IMR-90 (cell line): ENCODE measurements around the gene ADAMTSL1. TPM values are rescaled to one million over a fixed set of nuclear protein-coding genes. Genes with fewer than 3 reads are reported as not detected.

Experiments used
- ATAC-seq: fragments of 200-7000 bp; cut with Tn5 transposase; 2 replicates; pipeline ENCODE4 v1.9.1; 2020; ENCODE audit warnings: low read depth, mild to moderate bottlenecking, moderate library complexity
- BruUV-seq: library from RNA; stranded (reverse); fragments of 400-500 nt; replicated peaks from 2 replicates; lab custom pipeline; 2021; lab: Mats Ljungman, UMichigan
- CTCF ChIA-PET: fragments of 300-600 bp; formaldehyde crosslinking; extraction: SDS; loops from one replicate; lab custom pipeline; 2021; ENCODE audit warnings: antibody characterized with exemption; lab: Yijun Ruan, JAX
- POLR2A ChIA-PET: fragments of 300-600 bp; sonication (Branson Sonifier 250); formaldehyde crosslinking; loops from one replicate; lab custom pipeline; 2022; ENCODE audit warnings: antibody characterized with exemption; ENCODE audit not compliant: unreplicated experiment; lab: Charles Lee
- DNase-seq: peaks from one replicate; pipeline ENCODE4 v3.0.0; 2013
- H2AFZ ChIP-seq: replicated peaks from 2 replicates; pipeline ENCODE3; 2013; ENCODE audit warnings: low read length, mild to moderate bottlenecking; ENCODE audit not compliant: poor library complexity
- H2AK5ac ChIP-seq: 2 replicates; pipeline ENCODE4 v1.6.1; 2013; ENCODE audit warnings: low read depth, low read length, inconsistent platforms
- H2AK9ac ChIP-seq: replicated peaks from 2 replicates; pipeline ENCODE3; 2013; ENCODE audit warnings: mild to moderate bottlenecking, low read depth, low read length, moderate library complexity; ENCODE audit not compliant: poor library complexity
- H2BK120ac ChIP-seq: 2 replicates; pipeline ENCODE4 v1.6.1; 2013; ENCODE audit warnings: low read depth, low read length, inconsistent platforms
- H2BK15ac ChIP-seq: 3 replicates; pipeline ENCODE4 v1.6.1; 2013; ENCODE audit warnings: low read depth, low read length, inconsistent platforms
- H2BK20ac ChIP-seq: 2 replicates; pipeline ENCODE4 v1.6.1; 2013; ENCODE audit warnings: low read depth, mild to moderate bottlenecking, inconsistent platforms, low read length, moderate library complexity
- H2BK5ac ChIP-seq: 2 replicates; pipeline ENCODE4 v1.6.1; 2013; ENCODE audit warnings: mild to moderate bottlenecking, low read depth, low read length, inconsistent platforms; ENCODE audit not compliant: poor library complexity, severe bottlenecking
- H3K14ac ChIP-seq: replicated peaks from 2 replicates; pipeline ENCODE4 v1.6.1; 2013; ENCODE audit warnings: low read depth, low read length, inconsistent platforms
- H3K18ac ChIP-seq: 2 replicates; pipeline ENCODE4 v1.6.1; 2013; ENCODE audit warnings: low read depth, low read length, control low read depth
- H3K23ac ChIP-seq: 2 replicates; pipeline ENCODE4 v1.6.1; 2013; ENCODE audit warnings: low read depth, low read length, inconsistent platforms
- H3K27ac ChIP-seq: 2 replicates; pipeline ENCODE4 v1.5.1; 2013; ENCODE audit warnings: mild to moderate bottlenecking, control low read depth, low read length; ENCODE audit not compliant: insufficient read depth
- H3K27me3 ChIP-seq: 2 replicates; pipeline ENCODE4 v1.6.1; 2013; ENCODE audit warnings: low read length; ENCODE audit not compliant: control insufficient read depth, insufficient read depth
- H3K36me3 ChIP-seq: 2 replicates; pipeline ENCODE4 v1.6.1; 2013; ENCODE audit warnings: low read length, mixed read lengths; ENCODE audit not compliant: control insufficient read depth, insufficient read depth
- H3K4ac ChIP-seq: 2 replicates; pipeline ENCODE4 v1.6.1; 2013; ENCODE audit warnings: low read depth, low read length, inconsistent platforms
- H3K4me1 ChIP-seq: 2 replicates; pipeline ENCODE4 v1.6.1; 2013; ENCODE audit warnings: low read length, mixed read lengths; ENCODE audit not compliant: control insufficient read depth, insufficient read depth
- H3K4me2 ChIP-seq: 2 replicates; pipeline ENCODE4 v1.6.1; 2013; ENCODE audit warnings: low read depth, mild to moderate bottlenecking, control low read depth, low read length, moderate library complexity
- H3K4me3 ChIP-seq: 2 replicates; pipeline ENCODE4 v1.5.1; 2013; ENCODE audit warnings: low read depth, mild to moderate bottlenecking, control low read depth, low read length, moderate library complexity; ENCODE audit not compliant: insufficient read depth
- H3K56ac ChIP-seq: 2 replicates; pipeline ENCODE4 v1.6.1; 2013; ENCODE audit warnings: low read length, inconsistent platforms; ENCODE audit not compliant: insufficient read depth; ENCODE audit errors: extremely low read depth
- H3K79me1 ChIP-seq, 2 experiments: 2 replicates each; pipeline ENCODE4 v1.6.1; 2013; ENCODE audit warnings: low read length in 2 of 2, inconsistent platforms in 1 of 2, low read depth in 1 of 2
- H3K9ac ChIP-seq: 2 replicates; pipeline ENCODE4 v1.6.1; 2013; ENCODE audit warnings: low read depth, low read length, control low read depth
- H3K9me1 ChIP-seq: 2 replicates; pipeline ENCODE4 v1.6.1; 2013; ENCODE audit warnings: low read length, inconsistent platforms; ENCODE audit not compliant: insufficient read depth
- H3K9me3 ChIP-seq: 2 replicates; pipeline ENCODE4 v1.6.1; 2013; ENCODE audit warnings: low read length; ENCODE audit not compliant: control insufficient read depth, insufficient read depth
- H4K20me1 ChIP-seq: 2 replicates; pipeline ENCODE4 v1.6.1; 2013; ENCODE audit warnings: low read length, inconsistent platforms; ENCODE audit not compliant: insufficient read depth
- H4K5ac ChIP-seq: 2 replicates; pipeline ENCODE4 v1.6.1; 2013; ENCODE audit warnings: mild to moderate bottlenecking, low read depth, low read length, control low read depth
- H4K8ac ChIP-seq, 2 experiments: 2 replicates each; pipeline ENCODE4 v1.6.1; 2013; ENCODE audit warnings: low read depth in 2 of 2, low read length in 2 of 2, control low read depth in 1 of 2, inconsistent platforms in 1 of 2
- H4K91ac ChIP-seq: 2 replicates; pipeline ENCODE4 v1.6.1; 2013; ENCODE audit warnings: low read depth, low read length, inconsistent platforms; ENCODE audit not compliant: insufficient read depth
- BHLHE40 ChIP-seq: fragments of 150-350 bp; IDR thresholded peaks from 2 replicates; pipeline ENCODE4 v1.6.1; 2016; ENCODE audit warnings: mild to moderate bottlenecking, low read depth, low read length
- MAFK ChIP-seq: IDR thresholded peaks from 2 replicates; pipeline ENCODE4 v1.6.1; 2012; ENCODE audit warnings: low read depth, low read length, improper control_type of control experiment
- MAZ ChIP-seq: IDR thresholded peaks from 2 replicates; pipeline ENCODE4 v1.6.1; 2012; ENCODE audit warnings: low read depth, mild to moderate bottlenecking, low read length, improper control_type of control experiment, moderate library complexity, borderline replicate concordance
- NFE2L2 ChIP-seq: fragments of 150-350 bp; IDR thresholded peaks from 2 replicates; pipeline ENCODE4 v1.6.1; 2016; ENCODE audit warnings: low read depth, mild to moderate bottlenecking, low read length
- POLR2A ChIP-seq: IDR thresholded peaks from 2 replicates; pipeline ENCODE4 v1.6.1; 2012; ENCODE audit warnings: mild to moderate bottlenecking, low read depth, low read length
- SMC3 ChIP-seq: fragments of 150-350 bp; IDR thresholded peaks from 2 replicates; pipeline ENCODE4 v1.6.1; 2016; ENCODE audit warnings: low read depth, mild to moderate bottlenecking, antibody characterized with exemption, low read length, moderate library complexity
- WGBS, 2 experiments: methylation state at CpG; one replicate each; pipeline versions ENCODE4 v1.1.5 to v1.1.7; 2013; ENCODE audit warnings: missing lambda C conversion rate in 2 of 2; ENCODE audit not compliant: insufficient read length in 1 of 2; ENCODE audit errors: extremely low coverage in 2 of 2; 5-methylcytosine and 5-hydroxymethylcytosine counted together
- dilution Hi-C: fragments of 300-500 bp; cut with HindIII; formaldehyde crosslinking; loops from one replicate; pipeline ENCODE4 v1.14.3; 2018; ENCODE audit warnings: low sequenced_read_pairs; ENCODE audit not compliant: unreplicated experiment
- in situ Hi-C: fragments of 300-500 bp; cut with MboI; formaldehyde crosslinking; loops from 3 replicates; pipeline ENCODE4 v1.14.3; 2019; ENCODE audit warnings: low sequenced_read_pairs, inconsistent platforms, mixed read lengths
- intact Hi-C: fragments of 100-400 bp; cut with micrococcal nuclease; formaldehyde crosslinking; loops from 2 replicates; pipeline ENCODE4 v1.10.0; 2022
- polyA plus RNA-seq, 3 experiments: library from polyadenylated mRNA; depleted of rRNA; stranded (reverse); fragments of >200 nt; gene quantifications; 2 replicates each; pipeline ENCODE4 v1.2.3, GENCODE V29; 2012; ENCODE audit warnings: low replicate concordance in 1 of 3
- total RNA-seq: library from RNA; depleted of rRNA; stranded (reverse); fragments of >200 nt; gene quantifications from 2 replicates; pipeline ENCODE4 v1.2.3, GENCODE V29; 2012
- TF ChIP-seq, protein P1 (sequence below): conservative IDR thresholded peaks from 2 replicates; pipeline ENCODE4 v1.5.1; 2012; ENCODE audit warnings: mild to moderate bottlenecking, low read depth, low read length, improper control_type of control experiment
- TF ChIP-seq, protein P2 (sequence below): fragments of 150-350 bp; IDR thresholded peaks from 2 replicates; pipeline ENCODE4 v1.6.1; 2017; ENCODE audit warnings: mild to moderate bottlenecking, antibody characterized with exemption, low read length, low read depth

The ADAMTSL1 gene
- total and polyA plus RNA-seq, 2 of the 4 experiments (the other 2 are of a cell fraction) = 38.2 to 62.2 TPM

DNA sequence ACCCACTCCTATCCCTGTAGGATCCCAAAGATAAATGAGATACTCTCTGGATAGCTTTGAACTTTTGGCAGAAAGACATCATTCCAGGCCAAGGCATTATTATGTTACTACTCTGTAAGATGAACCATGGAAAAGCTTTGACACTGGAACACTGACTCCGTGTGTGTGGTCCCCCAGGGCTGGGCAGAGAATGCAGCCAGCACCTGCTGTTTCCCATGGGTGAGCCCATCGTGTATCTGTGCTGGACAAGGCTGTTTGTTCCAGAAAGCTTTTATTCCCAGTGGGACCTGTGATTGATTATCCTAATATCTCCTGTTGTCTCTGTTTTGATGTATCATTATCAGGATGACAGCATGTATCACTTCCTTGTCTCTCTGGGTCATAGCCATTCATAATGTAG, 304.2 kb downstream of the ADAMTSL1 start:
- Histone ChIP-seq H2AK9ac (no peak overlapping the region), H4K91ac (no peak overlapping the region), H2BK5ac (no peak overlapping the region), H3K79me1 (no peaks in the 10 kb centered on the region), H3K9me1 (no peaks in the 10 kb centered on the region), H3K9me3 (no peaks in the 10 kb centered on the region), H2AK5ac (no peak overlapping the region), H2BK20ac (no peak overlapping the region), H3K9ac (no peak overlapping the region), H2BK15ac (no peak overlapping the region), H3K23ac (no peak overlapping the region), H3K4me1 (no peaks in the 10 kb centered on the region), H3K36me3 (no peaks in the 10 kb centered on the region), H3K4me2 (no peak overlapping the region), H3K4me3 (no peak overlapping the region), H4K20me1 (no peaks in the 10 kb centered on the region), H4K8ac (no peak overlapping the region), H2AFZ (no peak overlapping the region), H3K18ac (no peak overlapping the region), H3K27ac (no peak overlapping the region), H3K27me3 (no peaks in the 10 kb centered on the region), H4K5ac (no peak overlapping the region), H3K14ac (no peak overlapping the region), H3K56ac (no peak overlapping the region), H2BK120ac (no peak overlapping the region), H3K4ac (no peak overlapping the region)
- DNase-seq (no peak), ATAC-seq (no peak)
- WGBS, 2 experiments = no CpG with 5 or more reads among the region's 2 CpGs
- in situ Hi-C loops = no loop called here
- BruUV-seq = no TSS peak
- POLR2A ChIA-PET = no interaction called here
- TF ChIP-seq MAZ = no peak
- no peak for TF ChIP-seq POLR2A
- no peak for TF ChIP-seq MAFK
- no peak for TF ChIP-seq SMC3
- TF ChIP-seq BHLHE40 = no peak
- TF ChIP-seq, protein P1, sequence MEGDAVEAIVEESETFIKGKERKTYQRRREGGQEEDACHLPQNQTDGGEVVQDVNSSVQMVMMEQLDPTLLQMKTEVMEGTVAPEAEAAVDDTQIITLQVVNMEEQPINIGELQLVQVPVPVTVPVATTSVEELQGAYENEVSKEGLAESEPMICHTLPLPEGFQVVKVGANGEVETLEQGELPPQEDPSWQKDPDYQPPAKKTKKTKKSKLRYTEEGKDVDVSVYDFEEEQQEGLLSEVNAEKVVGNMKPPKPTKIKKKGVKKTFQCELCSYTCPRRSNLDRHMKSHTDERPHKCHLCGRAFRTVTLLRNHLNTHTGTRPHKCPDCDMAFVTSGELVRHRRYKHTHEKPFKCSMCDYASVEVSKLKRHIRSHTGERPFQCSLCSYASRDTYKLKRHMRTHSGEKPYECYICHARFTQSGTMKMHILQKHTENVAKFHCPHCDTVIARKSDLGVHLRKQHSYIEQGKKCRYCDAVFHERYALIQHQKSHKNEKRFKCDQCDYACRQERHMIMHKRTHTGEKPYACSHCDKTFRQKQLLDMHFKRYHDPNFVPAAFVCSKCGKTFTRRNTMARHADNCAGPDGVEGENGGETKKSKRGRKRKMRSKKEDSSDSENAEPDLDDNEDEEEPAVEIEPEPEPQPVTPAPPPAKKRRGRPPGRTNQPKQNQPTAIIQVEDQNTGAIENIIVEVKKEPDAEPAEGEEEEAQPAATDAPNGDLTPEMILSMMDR = no peak
- TF ChIP-seq, protein P2, sequence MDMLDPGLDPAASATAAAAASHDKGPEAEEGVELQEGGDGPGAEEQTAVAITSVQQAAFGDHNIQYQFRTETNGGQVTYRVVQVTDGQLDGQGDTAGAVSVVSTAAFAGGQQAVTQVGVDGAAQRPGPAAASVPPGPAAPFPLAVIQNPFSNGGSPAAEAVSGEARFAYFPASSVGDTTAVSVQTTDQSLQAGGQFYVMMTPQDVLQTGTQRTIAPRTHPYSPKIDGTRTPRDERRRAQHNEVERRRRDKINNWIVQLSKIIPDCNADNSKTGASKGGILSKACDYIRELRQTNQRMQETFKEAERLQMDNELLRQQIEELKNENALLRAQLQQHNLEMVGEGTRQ = no peak
- no peak for TF ChIP-seq NFE2L2
- dilution Hi-C loops = no loop called here
- intact Hi-C loops = no loop called here
- CTCF ChIA-PET = no interaction called here
